ENCODE data around the gene PPP2R2D. TPM values are rescaled to one million over a fixed set of nuclear protein-coding genes. Genes with fewer than 3 reads are reported as not detected.

The PPP2R2D gene
- polyA plus RNA-seq, 1 of the 3 experiments (the other 2 are of a cell fraction): 25.1 TPM

- TF ChIP-seq JUND (IDR thresholded peaks at IDR 0.05) (no peak), ZBTB33 (IDR thresholded peaks at IDR 0.05; ENCODE audit: borderline replicate concordance, low read depth) (no peak), RXRA (IDR thresholded peaks at IDR 0.05; ENCODE audit: borderline replicate concordance, low read depth) (no peak), REST (IDR thresholded peaks at IDR 0.05; ENCODE audit: low read depth, low read length) (no peak), TCF12 (IDR thresholded peaks at IDR 0.05) (no peak), MXI1 (IDR thresholded peaks at IDR 0.05; ENCODE audit: low read depth, low read length) (no peak), EP300 (IDR thresholded peaks at IDR 0.05; ENCODE audit: borderline replicate concordance in 1 of 2, low read depth in 1 of 2, low read length in 1 of 2) (no peak)
These were observed 102.6 kb downstream of the PPP2R2D start (continued) for GRCh38 chr10:132003282-132003924.

- Histone ChIP-seq H3K79me2 (ENCODE audit: insufficient read depth) (no peaks in the 10 kb centered on the region), H3K9ac (no peak overlapping the region), H3K36me3 (replicated peaks in 1 of 2; ENCODE audit: control insufficient read depth in 1 of 2, insufficient read depth in 2 of 2, low read length in 1 of 2) (no peaks in the 10 kb centered on the region), H3K27ac (ENCODE audit: low read depth in 2 of 2, low read length in 1 of 2) (no peak overlapping the region), H2AFZ (ENCODE audit: low read depth) (no peak overlapping the region), H3K4me2 (no peak overlapping the region), H3K4me1 (ENCODE audit: control insufficient read depth in 1 of 2, insufficient read depth in 2 of 2, low read depth in 1 of 2, low read length in 1 of 2) (no peaks in the 10 kb centered on the region; a peak in 1 of 4 replicates), H3K9me2 (no peaks in the 10 kb centered on the region), H3K9me3 (no peaks in the 10 kb centered on the region), H3F3A (replicated peaks; ENCODE audit: insufficient read depth) (no peaks in the 10 kb centered on the region), H4K20me1 (ENCODE audit: insufficient read depth) (no peaks in the 10 kb centered on the region), H3K27me3 (ENCODE audit: insufficient read depth) (no peaks in the 10 kb centered on the region; the same call in 1 of the 2 replicates), H3K4me3 (ENCODE audit: low read depth in 2 of 2, low read length in 1 of 2) (no peak overlapping the region)
- ChIA-PET CTCF (interaction anchor here (1.3 to 5.1 kb wide), 2 partner anchors 19 to 118 kb away, joined by 3 to 39 read pairs; no protein-coding TSS in a partner anchor), POLR2A (no interaction called here)
- WGBS (ENCODE audit: low lambda C conversion rate): 61% methylated on average over 10 of the region's 10 CpGs
- TF ChIP-seq GABPA (IDR thresholded peaks at IDR 0.05; ENCODE audit: low read depth) (no peak), GATA2 (CRISPR knock-in tag; IDR thresholded peaks at IDR 0.05) (no peak), SMC3 (IDR thresholded peaks at IDR 0.05; ENCODE audit: low read depth, low read length) (no peak), YY1 (IDR thresholded peaks at IDR 0.05; ENCODE audit: low read depth) (no peak), REST (IDR thresholded peaks at IDR 0.05; ENCODE audit: low read depth, low read length) (no peak), TAF1 (IDR thresholded peaks at IDR 0.05; ENCODE audit: borderline replicate concordance, low read depth, low read length) (no peak), ELF1 (IDR thresholded peaks at IDR 0.05) (no peak), RFX5 (IDR thresholded peaks at IDR 0.05; ENCODE audit: low read length) (no peak)
- no peak for DNase-seq
These were observed 103.2 kb downstream of the PPP2R2D start for GRCh38 chr10:132004052-132004451.

All from SK-N-SH (cell line).